Esophagus muscularis mucosa (tissue), 4 donors: ENCODE results near the gene KCNJ12. TPM values are rescaled to one million over a fixed set of nuclear protein-coding genes. Genes with fewer than 3 reads are reported as not detected.
A peak's percentile ranks its signal among the peaks of the same experiment; 100 is the strongest.

Source experiments
- DNase-seq: peaks from one replicate; pipeline ENCODE4 v3.0.0-alpha.2; 2017; ENCODE audit errors: extremely low spot score
- H3K27ac ChIP-seq, 4 donors: fragments of 200-600 bp; sonication (generic); replicated peaks in 1 of 4; 1 replicate in 3 of 4; 2 replicates in 1 of 4; pipeline ENCODE4 v1.5.1; 2016 to 2019; ENCODE audit warnings: mild to moderate bottlenecking in 1 of 4
- H3K27me3 ChIP-seq, 4 donors: fragments of 200-600 bp; sonication (generic); one replicate each; pipeline versions ENCODE4 v1.5.1 to v1.6.0; 2016 to 2019
- H3K36me3 ChIP-seq, 4 donors: fragments of 200-600 bp; sonication (generic); one replicate each; pipeline ENCODE4 v1.5.1; 2016 to 2019
- H3K4me1 ChIP-seq, 4 donors: fragments of 200-600 bp; sonication (generic); one replicate each; pipeline ENCODE4 v1.5.1; 2016 to 2019
- H3K4me3 ChIP-seq, 4 donors: fragments of 200-600 bp; sonication (generic); 1 replicate in 2 of 4; 2 replicates in 2 of 4; pipeline ENCODE4 v1.5.1; 2016 to 2019; ENCODE audit warnings: mild to moderate bottlenecking in 4 of 4, moderate library complexity in 1 of 4
- H3K9me3 ChIP-seq, 4 donors: fragments of 200-600 bp; sonication (generic); 1 replicate in 3 of 4; 2 replicates in 1 of 4; pipeline ENCODE4 v1.5.1; 2016 to 2019
- EP300 ChIP-seq: sonication (generic); formaldehyde crosslinking; IDR thresholded peaks from one replicate; pipeline ENCODE4 v1.6.1; 2017; ENCODE audit warnings: antibody characterized with exemption
- POLR2A ChIP-seq: fragments of 450-650 bp; IDR thresholded peaks from one replicate; pipeline ENCODE4 v1.6.1; 2017; ENCODE audit warnings: antibody characterized with exemption, moderate library complexity, mild to moderate bottlenecking, low read depth
- POLR2AphosphoS5 ChIP-seq, 2 donors: sonication (generic); formaldehyde crosslinking; IDR thresholded peaks; one replicate each; pipeline ENCODE4 v1.6.1; 2017; ENCODE audit warnings: antibody characterized with exemption in 2 of 2
- WGBS: methylation state at CpG from one replicate; pipeline ENCODE4 v1.1.5; 2018; 5-methylcytosine and 5-hydroxymethylcytosine counted together
- intact Hi-C: fragments of 100-400 bp; cut with DNase I; formaldehyde crosslinking; loops from one replicate; pipeline ENCODE4 v1.15.1; 2023
- total RNA-seq, 4 donors: library from RNA; depleted of rRNA; stranded (reverse); fragments of >200 nt; gene quantifications; one replicate each; pipeline versions ENCODE4 v1.1.0 to v1.2.1, GENCODE V29; 2016
- TF ChIP-seq, protein P1 (sequence below), 3 experiments: fragments of 200-600 bp in 2 of 3; fragments of 450-650 bp in 1 of 3; sonication (generic) in 2 of 3; IDR thresholded peaks; one replicate each; pipeline ENCODE4 v1.5.1; 2017 to 2019; ENCODE audit warnings: antibody characterized with exemption in 3 of 3, mild to moderate bottlenecking in 2 of 3, moderate library complexity in 1 of 3

KCNJ12 gene
- total RNA-seq, 4 donors from 2014 or later, result 0.83 to 2.1 (median 1.5) TPM

DNA sequence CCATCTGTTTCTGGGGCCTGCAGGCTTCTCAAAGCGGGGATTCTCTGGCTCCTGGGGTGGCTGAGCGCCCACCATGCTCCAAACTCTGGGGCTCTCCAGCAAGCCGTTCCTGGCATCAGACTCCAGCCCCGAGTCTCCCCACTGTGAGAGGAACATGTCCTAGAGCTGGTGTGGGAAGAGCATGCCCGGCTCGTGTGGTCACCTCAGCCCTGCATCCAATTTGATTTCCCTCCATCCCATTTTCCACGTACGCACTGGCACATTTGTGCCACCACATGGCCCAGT is 23.2 kb upstream of the KCNJ12 start:
- H3K27ac ChIP-seq, result no peak overlapping the region
- no peak for TF ChIP-seq POLR2A
- TF ChIP-seq, protein P1, sequence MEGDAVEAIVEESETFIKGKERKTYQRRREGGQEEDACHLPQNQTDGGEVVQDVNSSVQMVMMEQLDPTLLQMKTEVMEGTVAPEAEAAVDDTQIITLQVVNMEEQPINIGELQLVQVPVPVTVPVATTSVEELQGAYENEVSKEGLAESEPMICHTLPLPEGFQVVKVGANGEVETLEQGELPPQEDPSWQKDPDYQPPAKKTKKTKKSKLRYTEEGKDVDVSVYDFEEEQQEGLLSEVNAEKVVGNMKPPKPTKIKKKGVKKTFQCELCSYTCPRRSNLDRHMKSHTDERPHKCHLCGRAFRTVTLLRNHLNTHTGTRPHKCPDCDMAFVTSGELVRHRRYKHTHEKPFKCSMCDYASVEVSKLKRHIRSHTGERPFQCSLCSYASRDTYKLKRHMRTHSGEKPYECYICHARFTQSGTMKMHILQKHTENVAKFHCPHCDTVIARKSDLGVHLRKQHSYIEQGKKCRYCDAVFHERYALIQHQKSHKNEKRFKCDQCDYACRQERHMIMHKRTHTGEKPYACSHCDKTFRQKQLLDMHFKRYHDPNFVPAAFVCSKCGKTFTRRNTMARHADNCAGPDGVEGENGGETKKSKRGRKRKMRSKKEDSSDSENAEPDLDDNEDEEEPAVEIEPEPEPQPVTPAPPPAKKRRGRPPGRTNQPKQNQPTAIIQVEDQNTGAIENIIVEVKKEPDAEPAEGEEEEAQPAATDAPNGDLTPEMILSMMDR (IDR thresholded peaks at IDR 0.05), result no peak
- TF ChIP-seq EP300, result no peak
- TF ChIP-seq POLR2AphosphoS5 (IDR thresholded peaks at IDR 0.05), result no peak
- DNase-seq, result no peak
- H3K9me3 ChIP-seq, result no peaks in the 10 kb centered on the region
- intact Hi-C loops, result no loop called here
- peaks cover 0 to under 1% (median 0%) of the 10 kb centered on the region in 4 donors for H3K4me1 ChIP-seq
- 96% methylated on average over 4 of the region's 8 CpGs for WGBS
- no peaks in the 10 kb centered on the region for H3K36me3 ChIP-seq
- no peak overlapping the region for H3K4me3 ChIP-seq
- no peaks in the 10 kb centered on the region for H3K27me3 ChIP-seq

DNA sequence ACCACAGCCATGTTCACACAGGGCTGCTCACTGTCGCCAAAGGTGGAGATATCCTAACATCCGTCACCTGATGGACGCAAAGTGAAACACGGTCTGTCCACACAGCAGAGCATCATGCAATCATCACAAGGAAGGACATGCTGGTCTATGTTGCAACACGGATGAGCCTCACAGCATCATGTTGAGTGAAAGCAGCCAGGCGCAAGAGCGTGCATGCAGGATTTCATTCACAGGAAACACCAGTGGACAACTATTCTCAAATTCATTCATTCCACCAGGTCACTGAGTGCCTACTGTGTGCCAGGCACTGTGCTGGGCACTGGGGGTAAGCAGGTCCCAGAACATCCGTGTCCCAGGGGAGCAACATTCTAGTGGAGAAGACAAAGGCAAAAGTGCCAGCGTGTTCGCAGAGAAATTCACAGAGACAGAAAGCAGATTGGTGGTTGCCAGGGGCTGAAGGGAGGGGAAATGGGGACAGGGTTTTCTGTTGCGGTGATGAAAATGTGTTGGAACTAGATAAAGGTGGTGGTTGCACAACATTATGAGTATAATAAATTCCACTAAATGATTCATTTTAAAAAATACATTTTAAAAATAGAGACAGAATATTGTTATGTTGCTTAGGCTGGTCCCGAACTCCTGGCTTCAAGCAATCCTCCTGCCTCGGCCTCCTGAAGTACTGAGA is 22.7 kb upstream of the KCNJ12 start:
- TF ChIP-seq POLR2A (no peak), POLR2AphosphoS5 (IDR thresholded peaks at IDR 0.05) (peak in 1 of 2 donors; percentile 17)
- no peak for DNase-seq
- H3K27ac ChIP-seq, result no peak overlapping the region
- no peaks in the 10 kb centered on the region for H3K36me3 ChIP-seq
- no peak overlapping the region for H3K4me3 ChIP-seq
- no peaks in the 10 kb centered on the region for H3K9me3 ChIP-seq
- WGBS, result 79% methylated on average over 13 of the region's 13 CpGs
- H3K27me3 ChIP-seq, result no peaks in the 10 kb centered on the region
- intact Hi-C loops, result no loop called here
- H3K4me1 ChIP-seq, result peaks cover 0 to 6% (median under 1%) of the 10 kb centered on the region in 4 donors

DNA sequence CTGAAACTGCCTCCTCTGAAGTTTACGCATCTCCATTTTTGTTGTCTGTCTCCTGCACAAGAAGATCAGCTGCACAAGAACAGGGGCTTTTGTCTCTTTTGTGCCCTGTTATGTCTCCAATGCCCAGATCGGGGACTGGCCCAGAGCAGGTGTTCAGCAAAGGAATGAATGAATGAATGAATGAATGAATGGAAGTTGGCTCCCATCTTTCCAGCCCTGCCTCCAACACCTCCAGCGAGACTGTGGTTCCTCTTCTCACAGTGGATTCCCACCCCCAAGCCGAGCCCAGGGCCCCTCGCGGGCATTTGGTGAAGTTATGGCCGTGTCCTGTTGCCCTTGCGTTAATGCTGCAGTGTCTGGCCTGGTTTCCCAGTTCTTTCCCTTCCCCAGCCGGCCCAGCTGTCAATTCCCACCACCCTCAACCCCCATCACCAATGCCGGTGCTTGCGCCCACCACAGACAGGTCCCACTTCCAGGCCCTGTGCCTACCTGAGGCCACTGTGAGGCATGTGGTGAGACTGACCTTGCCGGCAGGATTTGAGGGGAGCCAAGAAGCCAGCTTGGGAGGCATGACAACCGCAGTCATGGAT is 21.3 kb upstream of the KCNJ12 start:
- 87% methylated on average over 13 of the region's 13 CpGs for WGBS
- Histone ChIP-seq H3K27ac (no peak overlapping the region), H3K4me1 (peaks cover 4 to 19% (median 12%) of the 10 kb centered on the region in 4 donors), H3K27me3 (no peaks in the 10 kb centered on the region), H3K4me3 (no peak overlapping the region), H3K9me3 (no peaks in the 10 kb centered on the region), H3K36me3 (no peaks in the 10 kb centered on the region)
- TF ChIP-seq, protein P1 (IDR thresholded peaks at IDR 0.05), result no peak
- TF ChIP-seq POLR2AphosphoS5 (IDR thresholded peaks at IDR 0.05) (no peak), POLR2A (no peak), EP300 (no peak)
- no peak for DNase-seq
- intact Hi-C loops, result no loop called here

DNA sequence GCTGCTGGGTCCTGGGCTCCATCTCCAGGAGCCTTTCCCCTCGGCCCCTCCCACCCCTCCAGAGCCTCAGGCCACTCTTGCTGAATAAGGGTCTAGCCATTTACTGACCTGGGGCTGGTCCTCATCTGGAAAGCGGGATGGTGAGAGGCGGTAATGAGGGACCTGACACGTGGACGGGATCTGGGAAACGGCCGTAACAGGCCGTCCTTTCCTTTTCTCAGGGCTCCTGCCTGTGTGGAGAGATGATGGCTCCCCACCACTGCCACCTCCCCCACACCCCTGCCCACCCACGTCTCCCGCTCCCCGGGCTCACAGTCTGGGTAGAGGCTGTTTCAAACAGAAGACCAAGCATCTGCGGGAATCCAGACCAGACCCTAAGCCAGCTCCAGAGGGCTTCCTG is 20.6 kb upstream of the KCNJ12 start:
- no peaks in the 10 kb centered on the region for H3K9me3 ChIP-seq
- no peak overlapping the region for H3K4me3 ChIP-seq
- H3K27ac ChIP-seq, result no peak overlapping the region
- H3K27me3 ChIP-seq, result no peaks in the 10 kb centered on the region
- WGBS, result 81% methylated on average over 9 of the region's 12 CpGs
- DNase-seq, result no peak
- no peak for TF ChIP-seq POLR2A
- TF ChIP-seq POLR2AphosphoS5 (IDR thresholded peaks at IDR 0.05), result no peak
- TF ChIP-seq EP300, result no peak
- TF ChIP-seq, protein P1 (IDR thresholded peaks at IDR 0.05), result no peak
- intact Hi-C loops, result no loop called here
- H3K4me1 ChIP-seq, result peaks cover 4 to 22% (median 12%) of the 10 kb centered on the region in 4 donors
- H3K36me3 ChIP-seq, result no peaks in the 10 kb centered on the region

DNA sequence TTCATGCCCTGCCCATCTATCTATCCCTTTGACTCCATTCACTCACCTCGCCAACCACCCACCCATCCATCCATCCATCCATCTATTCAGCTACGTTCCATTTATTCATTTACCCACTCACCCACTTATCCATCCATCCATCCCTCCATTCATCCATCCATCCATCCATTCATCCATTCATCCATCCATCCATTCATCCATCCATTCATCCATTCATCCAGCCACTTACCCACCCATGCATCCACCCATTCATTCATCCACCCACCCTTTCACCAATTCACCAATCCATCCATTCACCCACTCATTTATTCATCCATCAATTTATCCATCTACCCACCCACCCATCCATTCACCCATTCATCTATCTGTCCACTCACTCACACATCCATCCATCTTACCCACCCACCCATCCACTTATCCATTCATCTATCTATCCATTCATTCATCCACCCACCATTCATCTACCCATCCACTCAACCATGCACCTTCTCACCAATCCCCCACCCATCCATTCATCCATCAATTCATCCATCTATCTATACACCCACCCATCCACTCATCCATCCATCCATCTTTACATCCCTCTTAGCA is 19.5 kb upstream of the KCNJ12 start:
- WGBS, result 87% methylated on average over 2 of the region's 2 CpGs
- TF ChIP-seq POLR2AphosphoS5 (IDR thresholded peaks at IDR 0.05), result no peak
- TF ChIP-seq POLR2A, result no peak
- TF ChIP-seq EP300, result no peak
- TF ChIP-seq, protein P1 (IDR thresholded peaks at IDR 0.05), result no peak
- H3K9me3 ChIP-seq, result no peaks in the 10 kb centered on the region
- no peaks in the 10 kb centered on the region for H3K36me3 ChIP-seq
- intact Hi-C loops, result no loop called here
- no peak overlapping the region for H3K4me3 ChIP-seq
- H3K27me3 ChIP-seq, result no peaks in the 10 kb centered on the region
- DNase-seq, result no peak
- no peak overlapping the region for H3K27ac ChIP-seq
- H3K4me1 ChIP-seq, result peaks cover 4 to 22% (median 12%) of the 10 kb centered on the region in 4 donors
